PC-3 (cell line): ENCODE data around the gene RIMBP3C. TPM values are rescaled to one million over a fixed set of nuclear protein-coding genes. Genes with fewer than 3 reads are reported as not detected.
"Not testable (repeated sequence)": the region's sequence is repeated elsewhere in the genome, so short reads cannot be mapped to it uniquely, and the experiment has no call there.

Experiments used
- ATAC-seq: fragments of 200-7000 bp; cut with Tn5 transposase; 2 replicates; pipeline ENCODE4 v1.9.1; 2020; ENCODE audit warnings: mild to moderate bottlenecking, moderate library complexity
- BruUV-seq: library from RNA; stranded (reverse); fragments of 400-500 nt; replicated peaks from 2 replicates; lab custom pipeline; 2021; lab: Mats Ljungman, UMichigan
- CTCF ChIA-PET: fragments of 300-600 bp; sonication (Branson Sonifier 250); formaldehyde crosslinking; loops from one replicate; lab custom pipeline; 2022; ENCODE audit warnings: antibody characterized with exemption; lab: Charles Lee
- POLR2A ChIA-PET: fragments of 300-600 bp; sonication (Branson Sonifier 250); formaldehyde crosslinking; loops from one replicate; lab custom pipeline; 2022; ENCODE audit warnings: antibody characterized with exemption; ENCODE audit not compliant: unreplicated experiment; lab: Charles Lee
- DNase-seq: peaks from one replicate; pipeline ENCODE4 v3.0.0-alpha.2; 2015
- H2AFZ ChIP-seq: fragments of 300-600 bp; sonication (generic); 2 replicates; pipeline ENCODE4 v1.6.0; 2016; ENCODE audit warnings: antibody characterized with exemption, low read length
- H3F3A ChIP-seq: fragments of 300-600 bp; sonication (generic); one replicate; pipeline ENCODE4 v1.6.0; 2017; ENCODE audit warnings: antibody characterized with exemption, low read length, control low read depth, mild to moderate bottlenecking; ENCODE audit not compliant: unreplicated experiment
- H3K27ac ChIP-seq: fragments of 300-600 bp; sonication (generic); 2 replicates; pipeline ENCODE4 v1.5.1; 2016; ENCODE audit warnings: mild to moderate bottlenecking, low read length
- H3K27me3 ChIP-seq: fragments of 300-600 bp; sonication (generic); 2 replicates; pipeline ENCODE4 v1.6.1; 2016; ENCODE audit warnings: low read length, mixed read lengths
- H3K36me3 ChIP-seq: fragments of 300-600 bp; sonication (generic); 2 replicates; pipeline ENCODE4 v1.6.1; 2016; ENCODE audit warnings: low read depth, mixed run types, low read length, mixed read lengths
- H3K4me1 ChIP-seq: fragments of 300-600 bp; sonication (generic); 2 replicates; pipeline ENCODE4 v1.5.1; 2016; ENCODE audit warnings: low read length; ENCODE audit not compliant: insufficient read depth
- H3K4me2 ChIP-seq: fragments of 300-600 bp; sonication (generic); 2 replicates; pipeline ENCODE4 v1.6.0; 2016; ENCODE audit warnings: low read length
- H3K4me3 ChIP-seq: fragments of 300-600 bp; sonication (generic); 2 replicates; pipeline ENCODE4 v1.5.1; 2016; ENCODE audit warnings: mild to moderate bottlenecking, low read length, mixed read lengths
- H3K79me2 ChIP-seq: fragments of 300-600 bp; sonication (generic); 2 replicates; pipeline ENCODE4 v1.6.1; 2017; ENCODE audit warnings: low read length, mixed read lengths
- H3K9ac ChIP-seq: fragments of 300-600 bp; sonication (generic); 2 replicates; pipeline ENCODE4 v1.6.0; 2016; ENCODE audit warnings: mild to moderate bottlenecking, low read length
- H3K9me2 ChIP-seq: fragments of 300-600 bp; sonication (generic); replicated peaks from 2 replicates; pipeline ENCODE4 v1.6.1; 2016; ENCODE audit warnings: mixed run types, low read length, mixed read lengths
- H3K9me3 ChIP-seq: fragments of 300-600 bp; sonication (generic); 2 replicates; pipeline ENCODE4 v1.6.1; 2016; ENCODE audit warnings: low read length, mixed read lengths
- H4K20me1 ChIP-seq: fragments of 300-600 bp; sonication (generic); 2 replicates; pipeline ENCODE4 v1.6.1; 2016; ENCODE audit warnings: low read length, mixed read lengths
- EZH2 ChIP-seq: fragments of 300-600 bp; sonication (generic); IDR thresholded peaks from one replicate; pipeline ENCODE4 v1.6.1; 2017; ENCODE audit warnings: antibody characterized with exemption, mild to moderate bottlenecking, low read length; ENCODE audit not compliant: unreplicated experiment
- EZH2phosphoT487 ChIP-seq: fragments of 300-600 bp; sonication (generic); IDR thresholded peaks from 2 replicates; pipeline ENCODE4 v1.6.1; 2018; ENCODE audit warnings: mild to moderate bottlenecking, antibody characterized with exemption, low read length, borderline replicate concordance
- intact Hi-C: fragments of 100-400 bp; cut with micrococcal nuclease; formaldehyde crosslinking; loops from 2 replicates; pipeline ENCODE4 v1.9.0; 2023
- total RNA-seq: library from RNA; depleted of rRNA; stranded (reverse); fragments of >200 nt; gene quantifications from 2 replicates; pipeline ENCODE4 v1.2.3, GENCODE V29; 2014
- TF ChIP-seq, protein P1 (sequence below): fragments of 300-600 bp; sonication (generic); conservative IDR thresholded peaks from 2 replicates; pipeline ENCODE4 v1.5.1; 2017; ENCODE audit warnings: antibody characterized with exemption, low read depth, mild to moderate bottlenecking, low read length

The RIMBP3C gene
- total RNA-seq, 1 experiment from 2014 or later: not detected

GRCh38 chr22:21571679-21572078, 20.4 kb upstream of the RIMBP3C start:
- H3K36me3 ChIP-seq: no peaks in the 10 kb centered on the region; the same call in 1 of the 2 replicates
- H3F3A ChIP-seq: no peaks in the 10 kb centered on the region
- no peaks in the 10 kb centered on the region for H3K9me2 ChIP-seq
- H3K4me3 ChIP-seq: no peak overlapping the region
- intact Hi-C loops: no loop called here
- DNase-seq: no peak
- ChIA-PET CTCF (no interaction called here), POLR2A (no interaction called here)
- BruUV-seq: no TSS peak
- H3K4me2 ChIP-seq: no peak overlapping the region
- peaks cover 55% of the 10 kb centered on the region for H4K20me1 ChIP-seq
- H3K27me3 ChIP-seq: no peaks in the 10 kb centered on the region
- TF ChIP-seq EZH2phosphoT487: no peak
- TF ChIP-seq EZH2: no peak
- TF ChIP-seq, protein P1, sequence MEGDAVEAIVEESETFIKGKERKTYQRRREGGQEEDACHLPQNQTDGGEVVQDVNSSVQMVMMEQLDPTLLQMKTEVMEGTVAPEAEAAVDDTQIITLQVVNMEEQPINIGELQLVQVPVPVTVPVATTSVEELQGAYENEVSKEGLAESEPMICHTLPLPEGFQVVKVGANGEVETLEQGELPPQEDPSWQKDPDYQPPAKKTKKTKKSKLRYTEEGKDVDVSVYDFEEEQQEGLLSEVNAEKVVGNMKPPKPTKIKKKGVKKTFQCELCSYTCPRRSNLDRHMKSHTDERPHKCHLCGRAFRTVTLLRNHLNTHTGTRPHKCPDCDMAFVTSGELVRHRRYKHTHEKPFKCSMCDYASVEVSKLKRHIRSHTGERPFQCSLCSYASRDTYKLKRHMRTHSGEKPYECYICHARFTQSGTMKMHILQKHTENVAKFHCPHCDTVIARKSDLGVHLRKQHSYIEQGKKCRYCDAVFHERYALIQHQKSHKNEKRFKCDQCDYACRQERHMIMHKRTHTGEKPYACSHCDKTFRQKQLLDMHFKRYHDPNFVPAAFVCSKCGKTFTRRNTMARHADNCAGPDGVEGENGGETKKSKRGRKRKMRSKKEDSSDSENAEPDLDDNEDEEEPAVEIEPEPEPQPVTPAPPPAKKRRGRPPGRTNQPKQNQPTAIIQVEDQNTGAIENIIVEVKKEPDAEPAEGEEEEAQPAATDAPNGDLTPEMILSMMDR: no peak
- H3K9ac ChIP-seq: no peak overlapping the region
- peaks cover 94% of the 10 kb centered on the region for H3K79me2 ChIP-seq
- H3K27ac ChIP-seq: no peak overlapping the region
- no peak for ATAC-seq
- no peak overlapping the region for H2AFZ ChIP-seq
- H3K4me1 ChIP-seq: peaks cover 40% of the 10 kb centered on the region
- H3K9me3 ChIP-seq: no peaks in the 10 kb centered on the region

GRCh38 chr22:21570398-21570797, 19.1 kb upstream of the RIMBP3C start:
- no peaks in the 10 kb centered on the region; the same call in 1 of the 2 replicates for H3K36me3 ChIP-seq
- intact Hi-C loops: no loop called here
- H3K4me2 ChIP-seq: peak overlapping the region; percentile 85
- H2AFZ ChIP-seq: no peak overlapping the region
- no peaks in the 10 kb centered on the region for H3K9me3 ChIP-seq
- no peak overlapping the region for H3K9ac ChIP-seq
- DNase-seq (no peak), ATAC-seq (no peak)
- H4K20me1 ChIP-seq: peaks cover 55% of the 10 kb centered on the region
- H3K27me3 ChIP-seq: no peaks in the 10 kb centered on the region
- H3K27ac ChIP-seq: no peak overlapping the region
- no TSS peak for BruUV-seq
- H3K9me2 ChIP-seq: no peaks in the 10 kb centered on the region
- H3K4me1 ChIP-seq: peaks cover 40% of the 10 kb centered on the region
- ChIA-PET POLR2A (no interaction called here), CTCF (no interaction called here)
- peak overlapping the region; percentile 96 for H3K4me3 ChIP-seq
- peaks cover 81% of the 10 kb centered on the region for H3K79me2 ChIP-seq
- TF ChIP-seq EZH2 (no peak), EZH2phosphoT487 (no peak)
- TF ChIP-seq, protein P1: no peak
- no peaks in the 10 kb centered on the region for H3F3A ChIP-seq

DNA sequence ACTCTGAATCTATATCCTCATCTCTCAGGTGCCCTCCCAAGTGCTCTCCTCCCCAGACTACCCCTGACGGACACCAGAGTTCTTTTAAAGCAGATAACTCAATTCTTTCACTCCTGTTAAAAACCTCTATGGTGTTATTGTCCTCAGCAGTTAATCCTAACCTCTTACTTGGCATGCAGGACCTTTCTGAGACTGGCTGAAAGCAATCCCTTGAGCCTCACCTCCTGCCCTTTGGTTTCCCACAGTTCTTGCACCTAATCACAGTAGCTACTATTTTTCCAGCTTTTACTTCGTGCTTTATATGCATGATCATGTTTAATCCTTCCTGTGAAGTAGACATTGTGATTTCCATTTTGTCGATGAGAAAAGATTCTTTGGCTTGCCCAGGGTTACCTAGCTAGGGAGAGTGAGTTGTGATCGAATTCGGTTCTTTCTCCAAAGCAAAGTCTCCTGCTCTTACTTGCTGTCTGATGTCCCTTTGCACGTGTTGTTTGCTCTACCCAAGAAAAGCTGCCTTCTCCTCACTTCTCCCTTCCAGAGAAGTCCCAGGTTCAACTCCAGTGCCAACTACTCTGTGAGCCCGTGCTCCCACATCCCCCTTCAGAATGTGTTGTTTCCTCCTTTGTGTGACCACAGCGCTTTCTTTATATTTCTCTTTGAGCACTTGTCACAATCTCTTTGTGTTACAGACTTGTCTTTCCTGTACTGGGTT, 18.4 kb upstream of the RIMBP3C start:
- H3K9me3 ChIP-seq: no peaks in the 10 kb centered on the region
- peaks cover 55% of the 10 kb centered on the region for H4K20me1 ChIP-seq
- no TSS peak for BruUV-seq
- DNase-seq (no peak), ATAC-seq (no peak)
- H3K4me1 ChIP-seq: peaks cover 40% of the 10 kb centered on the region
- H3K9ac ChIP-seq: 0 out of 2 replicates have a peak overlapping the region, but pooled peaks have one; percentile 17
- TF ChIP-seq, protein P1: no peak
- TF ChIP-seq EZH2 (no peak), EZH2phosphoT487 (no peak)
- no peaks in the 10 kb centered on the region for H3F3A ChIP-seq
- peak overlapping the region; percentile 96 for H3K4me3 ChIP-seq
- intact Hi-C loops: no loop called here
- H3K27me3 ChIP-seq: no peaks in the 10 kb centered on the region
- peaks cover 73% of the 10 kb centered on the region for H3K79me2 ChIP-seq
- peak overlapping the region; percentile 85 for H3K4me2 ChIP-seq
- ChIA-PET CTCF (interaction anchor here (0.6 kb wide), 1 partner anchor 41 kb away, joined by 3 read pairs; no protein-coding TSS in a partner anchor), POLR2A (no interaction called here)
- H3K9me2 ChIP-seq: no peaks in the 10 kb centered on the region
- H3K27ac ChIP-seq: no peak overlapping the region
- H3K36me3 ChIP-seq: no peaks in the 10 kb centered on the region; the same call in 1 of the 2 replicates
- H2AFZ ChIP-seq: no peak overlapping the region

DNA sequence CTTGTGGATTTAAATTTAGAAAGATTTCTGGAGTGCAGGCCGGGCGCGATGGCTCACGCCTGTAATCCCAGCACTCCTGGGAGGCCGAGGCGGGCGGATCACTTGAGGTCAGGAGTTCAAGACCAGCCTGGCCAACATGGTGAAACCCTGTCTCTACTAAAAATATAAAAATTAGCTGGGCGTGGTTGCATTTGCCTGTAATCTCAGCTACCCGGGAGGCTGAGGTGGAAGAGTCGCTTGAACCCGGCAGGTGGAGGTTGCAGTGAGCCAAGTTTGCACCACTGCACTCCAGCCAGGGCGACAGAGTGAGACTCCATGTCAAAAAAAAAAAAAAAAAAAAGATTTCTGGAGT, 17.8 kb upstream of the RIMBP3C start:
- ChIA-PET CTCF (interaction anchor here (0.6 kb wide), 1 partner anchor 42 kb away, joined by 3 read pairs; no protein-coding TSS in a partner anchor), POLR2A (interaction anchor here (0.8 kb wide), 1 partner anchor 60 kb away, joined by 3 read pairs; no protein-coding TSS in a partner anchor)
- intact Hi-C loops, DNase-seq, H3K27ac ChIP-seq, BruUV-seq, H3K27me3 ChIP-seq, H3K9me3 ChIP-seq, H2AFZ ChIP-seq, H3F3A ChIP-seq, H3K36me3 ChIP-seq, H3K9me2 ChIP-seq, ATAC-seq: not testable (repeated sequence)
- Histone ChIP-seq H3K9ac (peak overlapping the region; percentile 100), H3K4me3 (peak overlapping the region; percentile 96), H4K20me1 (peaks cover 51% of the 10 kb centered on the region), H3K4me2 (peak overlapping the region; percentile 85), H3K4me1 (peaks cover 36% of the 10 kb centered on the region), H3K79me2 (peaks cover 68% of the 10 kb centered on the region)
